ENCODE data around the gene BCAS4. TPM values are rescaled to one million over a fixed set of nuclear protein-coding genes. Genes with fewer than 3 reads are reported as not detected.
"Not testable (repeated sequence)": the region's sequence is repeated elsewhere in the genome, so short reads cannot be mapped to it uniquely, and the experiment has no call there.

BCAS4 gene, protein sequence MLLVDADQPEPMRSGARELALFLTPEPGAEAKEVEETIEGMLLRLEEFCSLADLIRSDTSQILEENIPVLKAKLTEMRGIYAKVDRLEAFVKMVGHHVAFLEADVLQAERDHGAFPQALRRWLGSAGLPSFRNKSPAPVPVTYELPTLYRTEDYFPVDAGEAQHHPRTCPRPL
- total RNA-seq (2014; rRNA removed; shearing (Covaris generic)), result 4.4 and 7.0 TPM in 2 replicates
- 4.6 and 6.7 TPM in 2 replicates for polyA plus RNA-seq (2015; cell fraction: cytosol; rRNA removed)
- polyA plus RNA-seq (2015; cell fraction: nucleus; rRNA removed), result 1.6 and 1.9 TPM in 2 replicates

DNA sequence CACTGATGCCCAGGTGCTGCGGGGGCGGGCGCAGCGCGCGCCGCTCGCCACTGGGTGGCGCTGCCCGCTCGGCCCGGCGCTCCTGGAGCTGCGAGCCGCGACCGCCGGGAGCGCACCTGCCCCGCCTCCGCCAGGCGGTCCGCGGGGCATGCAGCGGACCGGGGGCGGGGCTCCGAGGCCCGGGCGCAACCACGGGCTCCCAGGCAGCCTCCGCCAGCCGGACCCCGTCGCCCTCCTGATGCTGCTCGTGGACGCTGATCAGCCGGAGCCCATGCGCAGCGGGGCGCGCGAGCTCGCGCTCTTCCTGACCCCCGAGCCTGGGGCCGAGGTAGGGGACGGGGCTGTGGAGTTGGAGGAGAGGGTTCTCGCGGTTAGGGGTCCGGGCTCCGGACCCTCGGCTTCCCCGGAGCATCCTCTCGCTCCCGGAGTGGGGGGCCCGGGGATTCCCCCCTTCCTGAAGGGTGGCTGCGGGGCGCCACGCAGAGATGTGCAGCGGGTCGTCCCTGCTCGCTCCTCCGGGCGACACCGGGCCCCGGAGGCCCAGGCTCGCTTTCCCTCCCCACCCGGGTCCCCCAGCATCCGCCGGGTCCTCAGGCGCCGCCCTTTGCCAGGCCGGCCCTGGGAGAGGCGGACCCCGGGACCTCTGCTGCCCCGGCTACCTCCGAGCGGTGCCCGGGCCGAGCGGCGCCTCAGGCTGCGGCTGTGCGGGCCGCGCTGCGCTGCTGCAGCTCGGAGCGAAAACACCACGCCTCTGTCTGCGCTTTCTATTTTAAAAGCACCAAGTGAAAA is at the start of gene BCAS4:
TSS of gene BCAS4 (plus strand) at position 216 of the 789 bp plus-strand sequence. CDS start at position 239, 23 bp downstream.
- peak; percentile 77 for DNase-seq (ENCODE audit: low read depth, low spot score)
- in situ Hi-C loops (cut with HindIII; ENCODE audit: low pct_unique_long_range_greater_than_20kb, low sequenced_read_pairs), result no loop called here

DNA sequence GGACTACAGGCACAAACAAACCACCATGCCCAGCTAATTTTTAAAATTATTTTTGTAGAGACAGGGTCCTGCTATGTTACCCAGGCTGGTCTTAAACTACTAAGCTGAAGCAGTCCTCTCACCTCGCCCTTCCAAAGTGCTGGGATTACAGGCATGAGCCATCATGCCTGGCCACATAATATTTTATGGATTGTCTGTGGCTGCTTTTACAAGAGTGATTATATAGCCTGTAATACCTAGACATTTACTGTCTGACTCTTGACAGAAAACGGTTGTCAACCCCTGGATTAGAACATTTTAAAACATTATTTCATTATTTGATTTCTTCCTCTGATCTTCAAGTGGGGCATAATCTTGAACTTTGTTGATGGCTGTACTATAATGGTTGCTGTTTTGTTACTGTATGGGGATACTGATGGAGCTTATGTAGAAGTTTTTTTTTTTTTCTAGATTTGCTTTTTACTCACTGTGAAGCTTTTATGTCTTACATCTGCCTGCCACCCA is 49.2 kb upstream of the BCAS4 start:
- no peak for DNase-seq (ENCODE audit: low read depth, low spot score)
- in situ Hi-C loops (cut with HindIII; ENCODE audit: low pct_unique_long_range_greater_than_20kb, low sequenced_read_pairs), result no loop called here

DNA sequence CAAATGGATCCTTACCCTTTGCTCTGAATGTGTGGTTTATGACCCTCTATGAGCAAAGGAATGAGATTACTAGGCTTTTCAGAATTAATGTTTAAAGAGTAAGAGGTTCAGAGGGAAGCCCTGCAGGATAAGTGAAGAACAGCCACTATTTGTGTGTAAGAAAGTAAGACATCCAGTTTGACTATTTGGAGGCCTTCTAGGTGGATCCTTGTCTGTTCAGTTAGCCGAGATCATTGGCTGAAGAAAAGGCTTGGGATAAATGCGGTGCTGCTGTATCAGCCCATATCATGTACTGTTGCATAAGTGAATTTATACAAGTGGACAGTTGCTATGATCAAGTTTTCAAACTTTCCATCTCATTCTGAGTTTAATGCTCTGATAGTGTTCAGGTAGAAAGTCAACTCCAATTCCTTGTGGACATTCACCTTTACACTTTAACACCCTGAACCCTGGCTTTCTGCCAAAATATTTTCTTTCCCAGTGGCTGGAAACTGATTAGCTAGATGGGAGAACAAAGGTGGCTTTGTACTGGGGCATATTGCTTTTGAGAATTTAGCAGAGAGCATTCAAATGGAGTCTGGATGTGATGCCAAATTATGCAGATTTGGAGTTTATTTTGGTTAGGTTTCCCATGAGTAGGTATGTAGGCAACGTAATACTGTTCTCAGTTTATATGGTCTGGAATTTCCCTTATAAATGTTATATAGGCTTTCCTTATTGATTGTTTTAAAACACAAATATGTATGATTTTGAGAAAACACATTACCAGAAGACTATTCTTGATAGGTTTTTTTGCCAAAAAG is 48.5 kb upstream of the BCAS4 start:
- DNase-seq (ENCODE audit: low read depth, low spot score), result peak; percentile 66
- in situ Hi-C loops (cut with HindIII; ENCODE audit: low pct_unique_long_range_greater_than_20kb, low sequenced_read_pairs), result no loop called here

DNA sequence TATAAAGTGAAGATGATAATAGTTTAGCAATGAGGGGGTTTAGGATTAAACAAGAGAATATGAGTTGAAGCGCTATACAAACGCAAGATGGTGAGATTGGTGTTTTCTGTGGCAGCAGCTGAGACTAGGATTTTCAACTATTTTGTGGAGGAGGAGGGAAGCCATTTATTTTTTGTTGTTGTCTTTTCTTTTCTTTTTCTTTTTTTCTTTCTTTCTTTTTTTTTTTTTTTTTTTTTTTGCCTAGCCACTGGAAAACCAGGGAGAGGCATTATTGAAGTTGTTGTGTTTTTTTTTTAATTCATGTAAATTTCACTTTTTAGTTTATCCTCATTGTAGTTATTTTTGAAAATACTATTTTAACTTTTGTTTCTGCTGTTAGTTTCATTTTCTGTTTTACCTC is 47.6 kb upstream of the BCAS4 start:
- DNase-seq (ENCODE audit: low read depth, low spot score), result no peak
- in situ Hi-C loops (cut with HindIII; ENCODE audit: low pct_unique_long_range_greater_than_20kb, low sequenced_read_pairs), result no loop called here

DNA sequence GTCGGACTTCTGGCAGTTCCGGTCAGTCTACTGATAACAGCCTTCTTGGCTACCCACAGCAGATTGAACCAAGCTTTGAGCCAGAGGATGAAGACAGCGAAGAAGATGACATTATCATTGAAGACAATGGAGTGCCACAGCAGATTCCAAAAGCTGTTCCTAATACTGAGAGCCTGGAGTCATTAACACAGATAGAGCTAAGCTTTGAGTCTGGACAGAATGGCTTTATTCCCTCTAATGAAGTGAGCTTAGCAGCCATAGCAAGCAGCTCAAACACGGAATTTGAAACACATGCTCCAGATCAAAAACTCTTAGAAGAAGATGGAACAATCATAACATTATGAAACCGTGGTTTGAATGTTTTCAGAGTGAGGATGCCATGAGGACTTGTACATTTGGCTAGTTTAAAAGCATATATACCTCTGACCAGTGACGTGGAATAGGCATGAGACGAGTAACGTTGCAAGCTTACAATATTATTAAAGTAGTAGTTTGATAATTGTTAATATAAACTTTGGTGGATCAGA is 44.7 kb upstream of the BCAS4 start:
- DNase-seq (ENCODE audit: low read depth, low spot score), result no peak
- in situ Hi-C loops (cut with HindIII; ENCODE audit: low pct_unique_long_range_greater_than_20kb, low sequenced_read_pairs), result no loop called here

DNA sequence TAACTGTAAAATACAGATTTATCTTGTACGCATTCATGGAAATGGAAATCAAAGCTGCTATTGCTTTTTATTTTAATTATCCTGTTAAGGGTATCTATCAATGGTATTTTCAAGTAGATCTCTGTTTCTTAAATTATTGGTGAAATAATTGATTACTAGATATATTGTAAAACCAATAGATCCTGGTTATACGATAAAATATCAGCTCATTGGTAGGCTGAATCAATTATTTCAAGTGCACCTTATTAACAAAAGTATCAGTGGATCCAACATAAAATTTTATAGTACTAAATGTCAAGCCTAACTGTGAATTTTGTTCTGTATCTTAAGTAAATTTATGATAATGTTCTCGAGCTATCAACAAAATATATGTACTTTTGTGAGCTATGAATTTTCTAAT is 41.7 kb upstream of the BCAS4 start:
- in situ Hi-C loops (cut with HindIII; ENCODE audit: low pct_unique_long_range_greater_than_20kb, low sequenced_read_pairs), result no loop called here
- no peak for DNase-seq (ENCODE audit: low read depth, low spot score)

DNA sequence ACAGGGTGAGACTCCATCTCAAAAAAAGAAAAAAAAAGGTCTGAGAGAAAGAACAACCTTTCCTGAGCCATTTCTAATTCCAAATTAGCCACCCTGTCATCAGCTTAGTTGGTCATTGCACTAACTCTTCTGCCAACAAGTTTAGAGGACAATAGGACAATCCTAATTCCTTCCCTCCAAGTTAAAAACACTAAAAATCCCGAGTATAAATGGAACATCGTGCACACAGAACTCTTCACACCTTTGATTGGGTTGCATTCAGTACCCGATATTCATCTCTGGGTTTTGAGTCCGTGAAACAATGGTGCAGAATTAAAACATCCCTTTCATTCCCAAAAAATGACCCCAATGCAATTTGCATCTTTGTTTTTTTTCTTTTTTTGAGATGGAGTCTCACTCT is 40.4 kb upstream of the BCAS4 start:
- DNase-seq (ENCODE audit: low read depth, low spot score), result no peak
- in situ Hi-C loops (cut with HindIII; ENCODE audit: low pct_unique_long_range_greater_than_20kb, low sequenced_read_pairs), result no loop called here

DNA sequence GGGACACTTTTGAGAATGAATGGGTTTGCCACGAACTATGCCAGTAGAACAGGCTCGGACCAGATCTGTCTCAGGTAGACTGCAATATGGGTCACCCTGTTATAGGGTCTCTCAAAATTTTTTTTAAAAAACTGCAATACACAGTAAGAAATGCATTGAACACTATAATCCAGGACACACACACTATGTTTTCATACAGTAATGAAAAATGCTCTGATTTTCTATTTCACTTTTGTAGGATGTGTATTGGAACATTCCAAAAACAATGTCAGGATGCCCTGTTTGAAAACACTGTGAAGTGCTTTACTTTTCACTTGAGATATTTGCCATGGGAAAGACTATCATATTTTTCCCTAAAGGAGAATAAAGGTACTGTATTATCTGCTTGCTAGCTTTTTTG is 38.4 kb upstream of the BCAS4 start:
- in situ Hi-C loops (cut with HindIII; ENCODE audit: low pct_unique_long_range_greater_than_20kb, low sequenced_read_pairs), result no loop called here
- no peak for DNase-seq (ENCODE audit: low read depth, low spot score)

DNA sequence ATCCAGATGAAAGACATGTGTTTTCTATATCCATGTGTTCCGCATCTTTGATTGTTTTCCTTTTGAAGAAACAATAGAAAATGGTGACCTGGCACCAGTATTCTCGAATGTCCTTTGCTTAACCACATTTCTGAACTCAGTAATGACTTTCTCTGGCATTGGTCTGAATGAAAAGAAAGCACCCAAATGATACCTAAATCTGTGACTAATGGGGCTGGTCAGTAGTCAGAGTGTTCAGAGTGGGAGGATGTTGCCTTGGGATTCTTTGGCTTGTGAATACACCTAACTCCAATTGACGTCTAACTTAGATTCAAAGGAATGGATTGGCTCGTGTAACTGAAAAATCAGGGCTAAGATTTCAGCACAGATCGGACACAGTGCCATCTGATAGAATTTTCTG is 36.4 kb upstream of the BCAS4 start:
- in situ Hi-C loops (cut with HindIII; ENCODE audit: low pct_unique_long_range_greater_than_20kb, low sequenced_read_pairs), result no loop called here
- DNase-seq (ENCODE audit: low read depth, low spot score), result no peak

DNA sequence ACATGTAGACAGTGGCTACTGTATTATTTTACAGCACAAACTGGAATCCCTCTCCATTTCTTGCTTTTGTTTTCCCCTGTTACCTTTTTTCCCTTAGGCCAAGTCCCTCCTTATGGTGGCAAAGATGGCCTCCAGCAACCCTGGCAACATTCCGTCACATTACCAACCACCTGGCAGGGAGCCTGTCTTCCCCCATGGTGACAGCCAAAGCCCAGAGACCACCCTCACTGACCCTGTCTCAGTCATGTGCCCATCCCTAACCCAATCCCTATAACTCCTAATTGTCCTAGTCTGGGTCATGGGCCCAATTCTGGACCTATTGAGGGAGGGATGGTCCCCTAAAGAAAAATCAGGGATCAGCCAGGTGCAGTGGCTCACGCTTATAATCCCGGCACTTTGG is 35.9 kb upstream of the BCAS4 start:
- in situ Hi-C loops (cut with HindIII; ENCODE audit: low pct_unique_long_range_greater_than_20kb, low sequenced_read_pairs), result no loop called here
- no peak for DNase-seq (ENCODE audit: low read depth, low spot score)

DNA sequence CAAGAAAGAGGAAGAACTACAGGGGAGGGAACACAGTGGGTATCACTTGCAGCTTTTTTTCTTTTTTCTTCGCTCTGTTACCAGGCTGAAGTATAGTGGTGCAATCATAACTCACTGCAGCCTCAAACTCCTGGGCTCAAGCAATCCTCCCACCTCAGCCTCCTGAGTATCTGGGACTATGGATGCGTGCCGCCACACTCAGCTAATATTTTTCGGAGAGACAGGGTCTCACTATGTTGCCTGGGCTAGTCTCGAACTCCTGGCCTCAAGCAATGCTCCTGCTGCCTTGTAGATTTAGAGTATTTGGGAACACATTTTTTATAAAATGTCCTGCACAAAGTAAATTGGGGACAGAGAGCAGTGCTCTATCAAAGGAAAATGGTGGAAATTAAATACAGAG is 35.2 kb upstream of the BCAS4 start:
- no peak for DNase-seq (ENCODE audit: low read depth, low spot score)

DNA sequence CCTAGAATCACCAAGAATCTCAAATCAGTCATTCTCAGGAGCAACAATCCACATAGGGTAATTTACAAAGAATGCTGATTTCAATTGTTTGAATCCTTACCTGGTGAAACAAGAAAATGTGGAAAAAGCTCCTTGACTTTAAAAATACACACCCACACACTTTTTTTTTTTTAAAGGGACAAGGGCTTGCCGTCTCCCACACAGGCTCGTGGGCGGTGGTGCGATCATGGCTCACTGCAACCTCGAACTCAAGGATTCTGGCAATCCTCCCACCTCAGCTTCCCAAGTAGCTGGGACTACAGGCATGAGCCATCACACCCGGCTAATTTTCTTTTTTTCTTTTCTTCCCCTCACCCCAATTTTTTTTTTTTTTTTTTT is 32.8 kb upstream of the BCAS4 start:
- in situ Hi-C loops (cut with HindIII; ENCODE audit: low pct_unique_long_range_greater_than_20kb, low sequenced_read_pairs), result no loop called here
- no peak for DNase-seq (ENCODE audit: low read depth, low spot score)

More for the DNA sequence above, 35.2 kb upstream of the BCAS4 start:
- in situ Hi-C loops (cut with HindIII; ENCODE audit: low pct_unique_long_range_greater_than_20kb, low sequenced_read_pairs), result no loop called here

DNA sequence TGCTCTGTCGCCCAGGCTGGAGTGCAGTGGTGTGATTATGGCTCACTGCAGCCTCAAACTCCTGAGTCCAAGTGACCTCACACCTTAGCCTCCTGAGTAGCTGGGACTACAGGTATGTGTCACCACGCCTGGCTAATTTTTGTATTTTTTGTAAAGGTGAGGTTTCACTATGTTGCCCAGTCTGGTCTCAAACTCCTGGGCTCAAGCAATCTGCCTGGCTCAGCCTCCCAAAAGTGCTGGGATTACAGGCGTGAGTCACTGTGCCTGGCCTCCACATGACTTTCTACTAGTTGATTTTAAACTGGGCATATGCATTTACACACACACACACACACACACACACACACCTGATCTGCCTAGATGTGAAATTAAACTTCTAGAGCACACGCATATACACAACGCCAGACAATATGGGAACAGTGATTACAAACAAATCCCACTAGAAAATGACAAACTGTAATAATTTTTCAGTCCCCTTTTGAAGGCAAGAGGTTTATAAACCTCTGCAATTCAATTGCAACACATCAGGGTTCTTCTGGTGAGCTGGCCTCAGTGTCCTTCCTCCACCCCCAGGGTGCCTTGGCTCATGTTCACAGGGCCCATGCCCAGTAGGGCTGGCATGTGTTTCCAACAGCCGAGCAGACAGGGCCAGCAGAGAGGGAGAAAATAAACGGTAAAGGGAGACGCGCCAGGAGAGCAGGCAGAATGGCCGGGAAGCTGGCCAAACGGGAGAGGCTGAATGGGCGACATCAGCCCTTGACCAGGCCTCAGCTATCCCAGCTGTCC is 32.2 kb upstream of the BCAS4 start:
- in situ Hi-C loops (cut with HindIII; ENCODE audit: low pct_unique_long_range_greater_than_20kb, low sequenced_read_pairs), result no loop called here
- DNase-seq (ENCODE audit: low read depth, low spot score), result no peak

DNA sequence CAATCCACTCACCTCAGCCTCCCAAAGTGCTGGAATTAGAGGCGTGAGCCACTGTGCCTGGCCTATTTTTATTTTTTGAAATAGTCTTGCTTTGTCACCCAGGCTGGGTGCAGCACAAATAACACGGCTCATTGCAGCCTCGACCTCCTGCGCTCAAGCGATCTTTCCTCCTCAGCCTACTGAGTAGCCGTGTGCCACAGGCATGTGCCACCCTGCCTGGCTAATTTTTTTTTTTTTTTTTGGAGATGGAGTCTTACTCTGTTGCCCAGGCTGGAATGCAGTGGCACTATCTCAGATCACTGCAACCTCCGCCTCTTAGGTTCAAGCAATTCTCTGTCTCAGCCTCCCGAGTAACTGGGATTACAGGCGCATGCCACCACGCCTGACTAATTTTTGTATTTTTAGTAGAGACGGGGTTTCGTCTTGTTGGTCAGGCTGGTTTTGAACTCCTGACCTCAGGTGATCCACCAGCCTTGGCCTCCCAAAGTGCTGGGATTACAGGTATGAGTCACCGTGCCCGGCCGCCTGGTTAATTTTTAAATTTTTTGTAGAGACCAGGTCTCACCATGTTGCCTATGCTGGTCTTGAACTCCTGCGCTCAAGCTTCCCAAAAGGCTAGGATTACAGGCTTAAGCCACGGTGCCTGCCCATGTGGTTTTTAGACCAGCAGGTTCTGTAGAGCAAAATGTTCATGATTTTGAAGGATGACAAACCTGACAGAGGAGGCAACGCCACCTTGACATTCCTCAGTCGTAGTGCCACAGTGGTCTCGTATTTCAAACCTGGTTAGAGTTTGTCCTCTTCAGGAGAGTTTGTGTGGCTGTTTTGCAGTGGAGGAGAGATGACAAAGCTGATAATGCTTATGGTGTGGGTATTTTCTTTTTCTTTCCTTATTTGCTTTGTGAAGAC is 31.1 kb upstream of the BCAS4 start:
- DNase-seq (ENCODE audit: low read depth, low spot score); in situ Hi-C loops (cut with HindIII; ENCODE audit: low pct_unique_long_range_greater_than_20kb, low sequenced_read_pairs): not testable (repeated sequence)

DNA sequence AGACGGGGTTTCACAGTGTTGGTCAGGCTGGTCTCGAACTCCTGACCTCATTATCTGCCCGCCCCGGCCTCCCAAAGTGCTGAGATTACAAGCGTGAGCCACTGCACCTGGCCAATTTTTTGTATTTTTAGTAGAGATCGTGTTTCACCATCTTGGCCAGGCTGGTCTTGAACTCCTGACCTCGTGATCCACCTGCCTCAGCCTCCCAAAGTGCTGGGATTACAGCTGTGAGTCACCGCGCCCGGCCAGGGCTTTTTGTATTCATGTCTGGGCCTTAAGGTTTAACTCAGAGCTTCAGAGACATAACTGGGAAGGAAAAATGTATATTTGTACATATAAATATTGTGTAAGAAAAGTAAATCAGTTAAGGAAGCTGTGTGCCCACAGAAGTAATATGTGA is 29.6 kb upstream of the BCAS4 start:
- in situ Hi-C loops (cut with HindIII; ENCODE audit: low pct_unique_long_range_greater_than_20kb, low sequenced_read_pairs); DNase-seq (ENCODE audit: low read depth, low spot score): not testable (repeated sequence)

DNA sequence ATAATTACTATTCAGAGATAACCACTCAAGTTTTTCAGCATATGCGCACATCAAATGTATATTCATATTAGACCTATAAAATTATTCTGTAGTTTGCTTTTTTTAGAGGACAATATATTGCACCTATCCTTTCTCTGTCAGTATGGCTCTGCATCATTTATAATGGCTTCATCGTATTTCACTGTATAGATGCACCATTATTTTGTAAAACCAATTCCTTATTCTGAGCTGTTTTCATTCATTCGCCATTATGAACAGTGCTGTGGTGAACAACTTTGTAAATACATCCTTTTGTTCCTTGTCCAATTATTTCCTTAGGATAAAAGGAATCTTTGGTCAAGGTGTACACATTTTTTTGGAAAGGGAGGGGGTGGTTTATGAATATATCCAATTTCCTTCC is 29.2 kb upstream of the BCAS4 start:
- in situ Hi-C loops (cut with HindIII; ENCODE audit: low pct_unique_long_range_greater_than_20kb, low sequenced_read_pairs), result no loop called here
- DNase-seq (ENCODE audit: low read depth, low spot score), result no peak
